Measurements from ENCODE around the gene CD34. TPM values are rescaled to one million over a fixed set of nuclear protein-coding genes. Genes with fewer than 3 reads are reported as not detected.

The CD34 gene
- total and polyA plus RNA-seq, 2 donors, result 42.5 to 83.2 TPM

GRCh38 chr1:207870306-207871031 is 40.5 kb downstream of the CD34 start:
- no peaks in the 10 kb centered on the region for H3K4me1 ChIP-seq (ENCODE audit: insufficient read depth)
- no peak overlapping the region for H3K4me3 ChIP-seq (ENCODE audit: low read depth, low read length)
- no peak overlapping the region for H3K27ac ChIP-seq (ENCODE audit: low read depth)
- WGBS, result 81% methylated on average over 4 of the region's 4 CpGs
- DNase-seq (ENCODE audit: extremely low spot score), result no peak
- H3K36me3 ChIP-seq (ENCODE audit: insufficient read depth), result no peaks in the 10 kb centered on the region

- no peaks in the 10 kb centered on the region for H3K4me1 ChIP-seq (ENCODE audit: insufficient read depth)
- 92% methylated on average over 6 of the region's 6 CpGs for WGBS
- no peak overlapping the region for H3K27ac ChIP-seq (ENCODE audit: low read depth)
- H3K36me3 ChIP-seq (ENCODE audit: insufficient read depth), result no peaks in the 10 kb centered on the region
- no peak for DNase-seq (ENCODE audit: extremely low spot score)
- H3K4me3 ChIP-seq (ENCODE audit: low read depth, low read length), result no peak overlapping the region
These were observed 41.1 kb downstream of the CD34 start for GRCh38 chr1:207869859-207870258.

GRCh38 chr1:207868774-207869721 is 41.9 kb downstream of the CD34 start:
- 3% methylated on average over 87 of the region's 87 CpGs for WGBS
- peak overlapping the region; percentile 98 for H3K4me3 ChIP-seq (ENCODE audit: low read depth, low read length)
- H3K27ac ChIP-seq (ENCODE audit: low read depth), result peak overlapping the region; percentile 92
- no peaks in the 10 kb centered on the region for H3K36me3 ChIP-seq (ENCODE audit: insufficient read depth)
- H3K4me1 ChIP-seq (ENCODE audit: insufficient read depth), result no peaks in the 10 kb centered on the region
- DNase-seq (ENCODE audit: extremely low spot score), result no peak

- under 1% methylated on average over 24 of the region's 24 CpGs for WGBS
- Histone ChIP-seq H3K27ac (ENCODE audit: low read depth) (peak overlapping the region; percentile 92), H3K36me3 (ENCODE audit: insufficient read depth) (no peaks in the 10 kb centered on the region), H3K4me1 (ENCODE audit: insufficient read depth) (no peaks in the 10 kb centered on the region), H3K4me3 (ENCODE audit: low read depth, low read length) (peak overlapping the region; percentile 98)
- DNase-seq (ENCODE audit: extremely low spot score), result no peak
These were observed 42.6 kb downstream of the CD34 start for GRCh38 chr1:207868251-207868773.

GRCh38 chr1:207867136-207868109 is 43.5 kb downstream of the CD34 start:
- WGBS, result 48% methylated on average over 19 of the region's 19 CpGs
- Histone ChIP-seq H3K4me3 (ENCODE audit: low read depth, low read length) (peak overlapping the region; percentile 98), H3K27ac (ENCODE audit: low read depth) (peak overlapping the region; percentile 92), H3K36me3 (ENCODE audit: insufficient read depth) (no peaks in the 10 kb centered on the region), H3K4me1 (ENCODE audit: insufficient read depth) (no peaks in the 10 kb centered on the region)
- no peak for DNase-seq (ENCODE audit: extremely low spot score)

- Histone ChIP-seq H3K4me1 (ENCODE audit: insufficient read depth) (no peaks in the 10 kb centered on the region), H3K27ac (ENCODE audit: low read depth) (peak overlapping the region; percentile 92), H3K4me3 (ENCODE audit: low read depth, low read length) (no peak overlapping the region), H3K36me3 (ENCODE audit: insufficient read depth) (no peaks in the 10 kb centered on the region)
- no peak for DNase-seq (ENCODE audit: extremely low spot score)
- WGBS, result 26% methylated on average over 9 of the region's 9 CpGs
These were observed 44.3 kb downstream of the CD34 start for GRCh38 chr1:207866471-207867135.

- no peak overlapping the region for H3K27ac ChIP-seq (ENCODE audit: low read depth)
- H3K4me3 ChIP-seq (ENCODE audit: low read depth, low read length), result no peak overlapping the region
- no peak for DNase-seq (ENCODE audit: extremely low spot score)
- 65% methylated on average over 8 of the region's 8 CpGs for WGBS
- H3K4me1 ChIP-seq (ENCODE audit: insufficient read depth), result no peaks in the 10 kb centered on the region
- H3K36me3 ChIP-seq (ENCODE audit: insufficient read depth), result no peaks in the 10 kb centered on the region
These were observed 46.9 kb downstream of the CD34 start for GRCh38 chr1:207863893-207864535.

- Histone ChIP-seq H3K36me3 (ENCODE audit: insufficient read depth) (no peaks in the 10 kb centered on the region), H3K27ac (ENCODE audit: low read depth) (no peak overlapping the region), H3K4me1 (ENCODE audit: insufficient read depth) (no peaks in the 10 kb centered on the region), H3K4me3 (ENCODE audit: low read depth, low read length) (no peak overlapping the region)
- DNase-seq (ENCODE audit: extremely low spot score), result no peak
- 55% methylated on average over 2 of the region's 2 CpGs for WGBS
These were observed 48.6 kb downstream of the CD34 start for GRCh38 chr1:207862241-207862787.

- Histone ChIP-seq H3K4me1 (ENCODE audit: insufficient read depth) (no peaks in the 10 kb centered on the region), H3K27ac (ENCODE audit: low read depth) (no peak overlapping the region), H3K4me3 (ENCODE audit: low read depth, low read length) (no peak overlapping the region), H3K36me3 (ENCODE audit: insufficient read depth) (no peaks in the 10 kb centered on the region)
- WGBS, result 78% methylated on average over 9 of the region's 9 CpGs
- no peak for DNase-seq (ENCODE audit: extremely low spot score)
These were observed 49.3 kb downstream of the CD34 start for GRCh38 chr1:207861442-207862177.

GRCh38 chr1:207860531-207860930 is 50.4 kb downstream of the CD34 start:
- no peaks in the 10 kb centered on the region for H3K36me3 ChIP-seq (ENCODE audit: insufficient read depth)
- H3K4me1 ChIP-seq (ENCODE audit: insufficient read depth), result no peaks in the 10 kb centered on the region
- H3K27ac ChIP-seq (ENCODE audit: low read depth), result no peak overlapping the region
- DNase-seq (ENCODE audit: extremely low spot score), result no peak
- H3K4me3 ChIP-seq (ENCODE audit: low read depth, low read length), result no peak overlapping the region
- WGBS, result 91% methylated on average over 5 of the region's 5 CpGs

GRCh38 chr1:207858806-207859205 is 52.1 kb downstream of the CD34 start:
- Histone ChIP-seq H3K27ac (ENCODE audit: low read depth) (no peak overlapping the region), H3K4me1 (ENCODE audit: insufficient read depth) (peaks cover 2% of the 10 kb centered on the region), H3K4me3 (ENCODE audit: low read depth, low read length) (no peak overlapping the region), H3K36me3 (ENCODE audit: insufficient read depth) (no peaks in the 10 kb centered on the region)
- DNase-seq (ENCODE audit: extremely low spot score), result no peak
- 63% methylated on average over 4 of the region's 4 CpGs for WGBS

Data from urinary bladder (tissue), 4 donors.